ENCODE measurements around the gene TUBD1. TPM values are rescaled to one million over a fixed set of nuclear protein-coding genes. Genes with fewer than 3 reads are reported as not detected.
"Not testable (repeated sequence)": the region's sequence is repeated elsewhere in the genome, so short reads cannot be mapped to it uniquely, and the experiment has no call there.

Gene TUBD1
- total RNA-seq, 1 donor from 2014 or later = 8.7 TPM

DNA sequence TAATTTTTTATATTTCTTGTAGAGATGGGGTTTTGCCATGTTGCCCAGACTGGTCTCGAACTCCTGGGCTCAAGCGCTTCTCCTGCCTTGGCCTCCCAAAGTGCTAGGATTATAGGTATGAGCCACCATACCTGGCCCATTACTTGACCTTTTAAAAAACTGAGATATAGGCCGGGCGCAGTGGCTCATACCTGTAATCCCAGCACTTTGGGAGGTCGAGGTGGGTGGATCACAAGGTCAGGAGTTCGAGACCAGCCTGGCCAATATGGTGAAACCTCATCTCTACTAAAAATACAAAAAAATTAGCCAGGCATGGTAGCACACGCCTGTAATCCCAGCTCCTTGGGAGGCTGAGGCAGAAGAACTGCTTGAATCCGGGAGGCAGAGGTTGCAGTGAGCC lies 19.3 kb downstream of the TUBD1 start:
- DNase-seq = not testable (repeated sequence)

DNA sequence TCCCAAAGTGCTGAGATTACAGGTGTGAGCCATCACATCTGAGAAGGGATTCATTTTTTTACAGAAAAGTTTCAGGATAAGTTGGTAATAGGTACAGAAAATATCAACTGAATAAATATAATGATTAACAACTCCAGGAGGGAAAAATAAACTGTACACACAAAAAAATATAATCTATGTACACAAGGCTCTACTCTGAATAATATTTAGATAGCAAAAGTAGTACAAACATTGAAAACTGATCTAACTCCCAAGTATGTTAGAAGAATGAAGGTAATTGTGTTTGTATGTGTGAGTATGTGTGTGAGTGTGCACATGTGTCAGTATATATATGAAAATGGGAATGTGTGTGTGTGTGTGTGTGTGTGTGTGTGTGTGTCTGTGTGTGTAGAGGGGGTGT lies 20.4 kb downstream of the TUBD1 start:
- DNase-seq = no peak

- no peak for DNase-seq
Measured at GRCh38 chr17:59870482-59870881, 22.3 kb downstream of the TUBD1 start.

DNA sequence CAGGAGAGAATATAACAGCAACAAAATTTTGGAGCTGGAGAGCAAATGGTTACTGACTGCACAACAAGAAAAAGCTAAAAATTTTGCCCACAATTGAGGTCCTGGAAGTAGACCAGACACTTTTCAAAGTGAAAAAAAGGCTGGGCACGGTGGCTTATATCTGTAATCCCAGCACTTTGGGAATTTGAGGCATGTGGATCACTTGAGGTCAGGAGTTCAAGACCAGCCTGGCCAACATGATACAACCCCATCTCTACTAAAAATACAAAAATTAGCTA lies 22.9 kb downstream of the TUBD1 start:
- DNase-seq = no peak

DNA sequence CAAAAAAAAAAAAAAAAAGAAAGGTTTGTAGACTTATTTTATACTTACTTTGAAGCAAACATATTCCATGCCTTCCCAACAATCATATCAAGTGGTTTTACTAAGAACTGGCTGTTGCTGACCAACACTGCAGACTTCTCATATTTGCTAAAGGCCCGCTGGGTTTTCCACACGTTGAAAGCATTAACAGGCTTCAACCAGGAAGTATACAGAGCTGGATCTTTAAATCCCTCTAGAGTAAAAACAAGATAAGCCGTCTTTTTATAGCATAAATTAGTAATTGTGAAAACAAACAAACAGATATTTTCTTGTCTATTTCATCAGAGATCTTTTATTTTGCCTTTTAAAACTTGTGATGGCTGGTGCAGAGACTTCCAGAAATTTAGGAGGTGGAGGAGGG lies 29.1 kb downstream of the TUBD1 start:
- DNase-seq = no peak

DNA sequence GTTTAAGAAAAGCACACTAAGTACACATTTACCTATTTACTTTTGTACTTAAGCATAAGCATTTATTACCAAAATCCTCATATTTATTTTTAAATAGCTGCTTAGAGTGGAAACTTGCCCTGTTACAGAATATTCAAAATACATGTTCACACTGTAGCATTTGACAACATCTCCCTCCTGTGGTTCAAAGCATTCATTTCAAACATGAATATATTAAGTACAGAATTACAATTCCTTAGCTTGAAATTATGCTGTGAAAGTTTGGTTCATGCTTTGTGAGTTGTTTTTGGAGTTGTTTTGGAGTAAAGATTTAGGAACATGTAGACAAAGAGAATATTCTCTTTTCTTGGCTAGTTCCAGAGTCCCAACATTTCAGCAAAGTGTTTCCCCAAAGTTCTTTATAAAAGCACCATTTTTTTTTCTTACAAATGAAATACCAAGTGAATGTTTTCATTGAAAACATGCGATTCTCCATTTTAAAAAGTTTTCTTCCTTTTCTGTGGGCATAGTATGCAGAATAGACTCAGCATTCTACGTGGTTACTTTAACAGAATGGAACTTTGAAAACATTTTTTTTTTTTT lies 33.2 kb downstream of the TUBD1 start:
- DNase-seq = peak; percentile 77

GRCh38 chr17:59858932-59859331 lies 33.8 kb downstream of the TUBD1 start:
- DNase-seq = no peak

DNA sequence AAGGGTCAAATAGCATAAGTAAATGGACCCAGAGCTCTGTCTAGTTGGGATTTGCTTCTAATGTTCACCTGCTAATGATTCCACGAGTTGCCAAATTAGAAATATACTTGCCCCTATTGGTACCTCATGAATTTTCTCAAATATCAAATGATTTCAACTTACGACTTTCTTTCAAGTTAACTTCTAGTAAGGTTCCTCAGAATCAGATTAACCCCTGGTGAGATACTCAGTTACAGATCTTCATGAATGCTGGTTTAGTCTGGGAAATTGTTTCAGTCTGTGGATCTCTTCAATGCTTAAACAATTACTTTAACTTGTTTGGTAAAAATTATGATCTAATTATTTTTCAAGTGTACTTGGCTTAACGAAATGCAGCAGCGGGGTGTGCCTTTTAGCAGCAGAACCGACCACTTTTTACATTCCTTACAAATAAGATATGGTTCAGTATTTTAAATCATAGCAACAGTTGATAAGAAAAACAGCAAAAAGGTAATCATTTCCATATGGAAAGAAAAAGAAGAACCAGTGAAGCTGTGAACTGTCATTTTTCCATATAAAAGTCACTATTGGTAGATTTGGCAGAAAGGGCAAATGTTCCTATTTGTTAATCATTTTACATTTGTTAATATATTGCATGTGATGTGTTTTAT lies 34.5 kb downstream of the TUBD1 start:
- DNase-seq = no peak

DNA sequence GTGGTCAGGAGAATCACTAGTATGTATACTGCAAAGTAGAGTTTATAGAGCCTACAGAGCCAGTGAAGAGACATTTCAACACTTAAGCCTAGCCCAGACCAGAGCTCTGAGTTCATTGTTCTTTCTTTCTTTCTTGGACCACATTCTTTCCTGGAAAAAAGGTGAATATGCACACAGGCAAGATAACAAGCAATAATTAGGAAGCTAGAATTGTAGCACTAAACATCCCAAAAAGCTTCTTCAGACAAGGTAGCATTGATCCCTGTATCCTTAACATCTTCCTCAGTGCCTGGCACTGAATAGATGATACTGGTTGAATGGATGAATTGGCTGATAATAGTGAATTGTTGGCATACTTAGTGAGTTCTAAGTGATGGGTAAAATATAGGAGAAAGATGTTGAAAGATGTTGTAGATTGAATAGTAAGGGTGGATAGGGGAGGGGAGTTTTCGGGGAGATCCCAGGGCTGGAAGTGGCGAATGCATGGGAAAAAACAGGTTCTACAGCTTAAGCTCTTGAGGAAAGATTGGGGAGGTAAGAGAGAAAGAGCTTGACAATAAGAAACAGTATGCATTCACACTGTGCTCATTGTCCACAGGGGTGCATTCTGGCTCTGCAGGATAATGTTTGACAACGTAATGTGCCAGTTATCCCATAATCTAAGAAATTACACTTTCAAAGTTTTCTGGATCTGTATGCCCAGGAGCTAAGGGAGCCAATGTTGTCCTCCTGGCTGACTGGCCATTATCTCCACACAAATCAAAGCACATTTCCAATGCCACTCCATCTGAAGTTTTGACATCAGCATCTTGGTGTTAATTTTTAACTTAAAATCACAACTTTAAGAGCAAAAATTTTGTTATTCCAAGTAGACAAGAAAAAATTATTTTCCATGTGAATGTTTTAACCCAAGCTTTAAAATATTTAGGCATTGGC lies 35.6 kb downstream of the TUBD1 start:
- no peak for DNase-seq

- not testable (repeated sequence) for DNase-seq
Measured at GRCh38 chr17:59853919-59854729, 38.6 kb downstream of the TUBD1 start.

- peak; percentile 96 for DNase-seq
Measured at GRCh38 chr17:59853168-59853918, 39.4 kb downstream of the TUBD1 start.

DNA sequence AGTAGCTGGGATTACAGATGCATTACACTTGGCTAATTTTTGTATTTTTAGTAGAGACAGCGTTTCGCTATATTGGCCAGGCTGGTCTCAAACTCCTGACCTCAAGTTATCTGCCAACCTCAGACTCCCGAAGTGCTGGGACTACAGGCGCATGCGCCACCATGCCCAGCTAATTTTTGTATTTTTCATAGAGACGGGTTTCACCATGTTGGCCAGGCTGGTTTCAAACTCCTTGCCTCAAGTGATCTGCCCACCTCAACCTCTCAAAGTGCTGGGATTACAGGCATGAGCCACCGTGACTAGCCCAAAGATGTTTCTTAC lies 39.9 kb downstream of the TUBD1 start:
- not testable (repeated sequence) for DNase-seq

GRCh38 chr17:59851439-59852375 lies 41.0 kb downstream of the TUBD1 start:
- DNase-seq = peak; percentile 31

GRCh38 chr17:59850311-59850710 lies 42.4 kb downstream of the TUBD1 start:
- DNase-seq = not testable (repeated sequence)

DNA sequence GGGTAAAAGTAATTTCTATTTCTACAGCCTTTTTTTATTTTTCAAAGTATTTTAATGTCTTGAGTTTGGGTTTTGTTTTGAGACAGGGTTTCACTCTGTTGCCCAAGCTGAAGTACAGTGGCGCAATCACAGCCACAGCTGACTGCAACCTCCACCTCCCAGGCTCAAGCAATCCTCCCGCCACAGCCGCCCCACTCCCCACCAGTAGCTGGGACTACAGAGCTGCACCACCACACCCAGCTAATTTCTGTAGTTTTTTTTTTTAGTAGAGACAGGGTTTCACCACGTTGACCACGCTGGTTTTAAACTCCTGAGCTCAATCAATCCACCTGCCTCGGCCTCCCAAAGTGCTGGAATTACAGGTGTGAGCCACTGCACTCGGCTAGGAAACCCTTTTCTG lies 44.0 kb downstream of the TUBD1 start:
- no peak for DNase-seq

GRCh38 chr17:59848385-59848668 lies 44.4 kb downstream of the TUBD1 start:
- no peak for DNase-seq

DNA sequence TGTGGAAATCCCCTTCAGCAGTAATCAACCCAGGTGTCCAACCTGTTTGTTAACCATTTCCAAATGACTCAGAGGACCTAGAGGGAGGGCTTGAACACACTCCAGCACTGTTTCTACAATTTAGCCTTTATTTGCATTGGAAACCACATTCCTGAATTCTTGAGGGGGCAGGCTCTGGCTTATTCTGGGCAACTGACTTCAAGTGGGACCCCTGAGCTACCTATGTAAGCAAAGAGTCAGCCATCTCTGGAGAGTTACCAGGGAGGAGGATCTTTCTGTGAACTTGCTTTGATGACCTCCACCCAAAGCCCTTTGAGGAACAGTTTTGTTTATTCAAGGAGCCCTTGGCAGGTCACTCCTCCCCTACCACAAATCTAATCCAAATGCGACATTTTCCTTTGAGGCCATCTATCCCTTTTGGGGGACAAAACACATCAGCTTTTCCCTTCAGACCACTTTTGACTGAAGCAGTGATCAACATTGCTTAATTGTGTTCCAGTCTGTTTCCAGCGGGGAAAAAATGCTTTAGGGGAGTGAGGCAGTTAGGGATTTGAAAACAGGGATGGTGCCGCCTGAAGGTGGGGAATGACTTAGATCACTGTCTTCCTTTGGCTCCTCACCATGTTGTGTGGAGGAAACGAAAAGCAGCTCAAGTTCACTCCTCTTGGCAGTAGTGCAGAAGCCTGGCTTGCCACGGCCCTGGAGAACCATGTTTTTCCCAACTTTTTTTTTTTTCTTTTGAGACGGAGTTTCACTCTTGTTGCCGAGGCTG lies 46.2 kb downstream of the TUBD1 start:
- DNase-seq = peak; percentile 77

- DNase-seq = peak; percentile 67
Measured at GRCh38 chr17:59845595-59846393, 46.9 kb downstream of the TUBD1 start.

DNA sequence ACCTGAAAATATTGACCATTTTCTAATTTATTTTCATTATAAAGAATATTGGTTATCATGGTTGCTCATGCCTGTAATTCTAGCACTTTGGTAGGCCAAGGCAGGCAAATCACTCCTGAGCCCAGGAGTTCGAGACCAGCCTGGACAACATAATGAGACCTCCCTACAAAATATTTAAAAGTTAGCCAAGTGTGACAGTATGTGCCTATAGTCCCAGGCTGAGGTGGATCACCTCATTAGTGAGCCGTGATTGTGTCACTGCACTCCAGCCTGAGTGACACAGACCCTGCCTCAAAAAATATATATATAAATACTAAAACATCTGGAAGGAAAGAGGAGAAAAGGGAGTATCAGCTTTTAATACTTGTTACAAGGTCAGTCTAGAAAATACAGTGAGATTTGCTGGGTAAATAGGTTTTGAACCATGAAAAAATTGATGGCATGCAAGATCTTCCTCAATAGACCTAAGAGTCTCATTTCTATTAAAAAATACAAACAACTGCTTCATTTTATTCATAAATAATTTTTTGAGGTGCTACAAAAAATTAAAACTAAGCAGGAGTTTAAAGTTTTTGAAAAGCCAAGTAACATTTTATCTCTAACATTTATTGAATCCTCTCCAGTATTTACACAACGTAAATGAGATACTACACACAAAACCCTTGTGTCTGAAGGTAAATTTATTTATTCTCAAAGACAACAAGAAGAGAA lies 47.7 kb downstream of the TUBD1 start:
- peak; percentile 50 for DNase-seq

Data from dermis blood vessel endothelial cell (primary cell).